ENCODE data around the gene ATF3.
A peak's percentile ranks its signal among the peaks of the same experiment; 100 is the strongest.
"Not testable (repeated sequence)": the region's sequence is repeated elsewhere in the genome, so short reads cannot be mapped to it uniquely, and the experiment has no call there.

ATF3 gene

GRCh38 chr1:212629450-212630157 lies 21.0 kb downstream of the ATF3 start:
- no peak for DNase-seq

GRCh38 chr1:212630158-212630900 lies 21.8 kb downstream of the ATF3 start:
- DNase-seq, result peak; percentile 43

- no peak for DNase-seq
These were observed 24.6 kb downstream of the ATF3 start for GRCh38 chr1:212633161-212633560.

- no peak for DNase-seq
These were observed 25.7 kb downstream of the ATF3 start for GRCh38 chr1:212634252-212634651.

- DNase-seq, result no peak
These were observed 26.6 kb downstream of the ATF3 start for GRCh38 chr1:212635141-212635631.

GRCh38 chr1:212637902-212638301 lies 29.3 kb downstream of the ATF3 start:
- DNase-seq, result no peak

GRCh38 chr1:212638492-212639151 lies 30.1 kb downstream of the ATF3 start:
- no peak for DNase-seq

GRCh38 chr1:212639524-212639923 lies 31.0 kb downstream of the ATF3 start:
- not testable (repeated sequence) for DNase-seq

GRCh38 chr1:212640223-212640878 lies 31.8 kb downstream of the ATF3 start:
- DNase-seq, result no peak

GRCh38 chr1:212641956-212642355 lies 33.4 kb downstream of the ATF3 start:
- no peak for DNase-seq

- no peak for DNase-seq
These were observed 35.3 kb downstream of the ATF3 start for GRCh38 chr1:212643877-212644276.

- DNase-seq, result no peak
These were observed 36.4 kb downstream of the ATF3 start for GRCh38 chr1:212644866-212645545.

- no peak for DNase-seq
These were observed 37.3 kb downstream of the ATF3 start for GRCh38 chr1:212645546-212646543.

- no peak for DNase-seq
These were observed 38.0 kb downstream of the ATF3 start for GRCh38 chr1:212646588-212646987.

- no peak for DNase-seq
These were observed 38.4 kb downstream of the ATF3 start for GRCh38 chr1:212647004-212647403.

GRCh38 chr1:212648431-212648830 lies 39.9 kb downstream of the ATF3 start:
- no peak for DNase-seq

GRCh38 chr1:212649020-212649419 lies 40.5 kb downstream of the ATF3 start:
- no peak for DNase-seq

GRCh38 chr1:212650228-212650627 lies 41.7 kb downstream of the ATF3 start:
- DNase-seq, result no peak

GRCh38 chr1:212651521-212651920 lies 43.0 kb downstream of the ATF3 start:
- DNase-seq, result no peak

- no peak for DNase-seq
These were observed 43.4 kb downstream of the ATF3 start for GRCh38 chr1:212651977-212652376.

GRCh38 chr1:212652609-212653008 lies 44.0 kb downstream of the ATF3 start:
- no peak for DNase-seq

Measured in activated T-cell treated with anti-CD3 and anti-CD28 coated beads for 4 hours (primary cell).